ENCODE results near the gene DSG3. TPM values are rescaled to one million over a fixed set of nuclear protein-coding genes. Genes with fewer than 3 reads are reported as not detected.

The DSG3 gene
- total RNA-seq, 1 experiment from 2014 or later, result 0.05 TPM

DNA sequence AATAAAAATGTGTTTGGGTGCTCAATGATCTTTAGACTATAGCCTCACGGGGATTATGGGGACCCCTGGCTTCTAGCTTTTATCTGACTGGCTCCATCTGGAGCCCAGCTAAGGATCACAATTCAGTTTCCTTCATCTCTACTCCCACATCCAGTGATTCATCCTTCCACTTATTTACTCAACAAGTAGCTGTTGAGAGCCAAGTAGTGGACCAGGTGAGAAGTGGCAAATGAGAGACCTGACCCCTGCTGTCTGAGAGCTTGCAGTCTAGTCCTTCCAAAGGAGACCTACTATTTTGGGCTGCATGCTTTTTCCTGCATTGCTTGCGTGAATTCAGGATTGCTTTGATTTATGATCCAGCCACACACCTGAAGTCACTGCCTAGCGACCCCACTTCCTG lies 10.7 kb upstream of the DSG3 start:
- no peak overlapping the region for H2AFZ ChIP-seq (ENCODE audit: low read depth, low read length, poor library complexity, severe bottlenecking)
- peaks cover 0 to 5% of the 10 kb centered on the region in 2 experiments; a peak in 1 of 4 replicates for H3K4me1 ChIP-seq (ENCODE audit: control insufficient read depth in 1 of 2, insufficient read depth in 2 of 2, low read length in 2 of 2)
- H3K27ac ChIP-seq (ENCODE audit: low read depth, low read length), result no peak overlapping the region
- no peak overlapping the region for H3K9ac ChIP-seq (ENCODE audit: low read length)
- H3K4me2 ChIP-seq (ENCODE audit: low read length), result no peak overlapping the region
- no peak overlapping the region for H3K4me3 ChIP-seq (replicated peaks in 1 of 2; ENCODE audit: low read depth in 1 of 2, low read length in 2 of 2)
- no peaks in the 10 kb centered on the region for H3K9me2 ChIP-seq (ENCODE audit: insufficient read depth)
- POLR2A ChIA-PET, result interaction anchor here (0.5 kb wide), 1 partner anchor 374 kb away, joined by 3 read pairs; no protein-coding TSS in a partner anchor
- no peaks in the 10 kb centered on the region for H3K9me3 ChIP-seq (ENCODE audit: control insufficient read depth in 1 of 2, insufficient read depth in 1 of 2, low read depth in 1 of 2, low read length in 2 of 2)
- CTCF ChIA-PET, result no interaction called here
- no peaks in the 10 kb centered on the region for H3K79me2 ChIP-seq (ENCODE audit: insufficient read depth, low read length)
- no peak for DNase-seq (ENCODE audit: low read depth, low spot score)
- no peak for ATAC-seq
- RAD21 ChIA-PET (ENCODE audit: low non-redundant PET in 1 of 2, low total read pairs in 2 of 2, uncharacterized antibody in 2 of 2, unreplicated experiment in 2 of 2), result no interaction called here
- no peaks in the 10 kb centered on the region for H4K20me1 ChIP-seq (ENCODE audit: insufficient read depth)
- TF ChIP-seq TCF7L2 (IDR thresholded peaks at IDR 0.05; ENCODE audit: borderline replicate concordance, extremely low read depth, insufficient read depth, insufficient read length), result no peak
- TF ChIP-seq ZNF274 (IDR thresholded peaks at IDR 0.05; ENCODE audit: low read depth, low read length), result no peak
- no peak for TF ChIP-seq EGR1 (IDR thresholded peaks at IDR 0.05; ENCODE audit: low read depth)
- TF ChIP-seq, protein P1, sequence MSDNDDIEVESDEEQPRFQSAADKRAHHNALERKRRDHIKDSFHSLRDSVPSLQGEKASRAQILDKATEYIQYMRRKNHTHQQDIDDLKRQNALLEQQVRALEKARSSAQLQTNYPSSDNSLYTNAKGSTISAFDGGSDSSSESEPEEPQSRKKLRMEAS (IDR thresholded peaks at IDR 0.05), result no peak
- no peak for TF ChIP-seq JUND (IDR thresholded peaks at IDR 0.05)
- TF ChIP-seq ELF1 (IDR thresholded peaks at IDR 0.05; ENCODE audit: borderline replicate concordance, low read depth), result no peak
- no peak for TF ChIP-seq FOSL1 (IDR thresholded peaks at IDR 0.05; ENCODE audit: low read depth)
- no peak for TF ChIP-seq ZFX (IDR thresholded peaks at IDR 0.05)
- BruUV-seq (replicated peaks), result no TSS peak
- H3K27me3 ChIP-seq (ENCODE audit: insufficient read depth, low read length), result no peaks in the 10 kb centered on the region
- intact Hi-C loops (cut with micrococcal nuclease), result no loop called here
- H3K36me3 ChIP-seq (ENCODE audit: control insufficient read depth in 1 of 2, insufficient read depth in 2 of 2, low read length in 2 of 2), result no peaks in the 10 kb centered on the region

DNA sequence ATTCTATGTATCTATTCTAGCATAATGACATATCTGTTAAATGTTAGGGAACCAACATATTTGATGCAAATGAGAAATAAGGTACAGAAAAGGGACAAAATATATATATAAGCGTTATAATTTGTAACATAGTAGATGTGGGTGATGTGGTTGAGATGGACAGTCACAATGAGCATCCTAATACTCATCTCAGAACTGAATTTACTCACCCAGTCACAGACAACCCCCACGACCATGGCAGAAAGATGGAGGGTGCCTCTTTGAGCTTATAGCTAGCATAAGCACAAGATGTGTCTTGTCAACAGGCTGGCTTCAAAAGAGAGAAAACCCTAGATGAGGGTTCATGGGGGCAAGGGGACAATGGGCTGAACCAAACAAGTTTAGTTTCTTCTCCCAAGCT lies 9.1 kb upstream of the DSG3 start:
- no TSS peak for BruUV-seq (replicated peaks)
- Histone ChIP-seq H2AFZ (ENCODE audit: low read depth, low read length, poor library complexity, severe bottlenecking) (no peak overlapping the region), H3K36me3 (ENCODE audit: control insufficient read depth in 1 of 2, insufficient read depth in 2 of 2, low read length in 2 of 2) (no peaks in the 10 kb centered on the region), H3K9me3 (ENCODE audit: control insufficient read depth in 1 of 2, insufficient read depth in 1 of 2, low read depth in 1 of 2, low read length in 2 of 2) (no peaks in the 10 kb centered on the region), H3K4me1 (ENCODE audit: control insufficient read depth in 1 of 2, insufficient read depth in 2 of 2, low read length in 2 of 2) (peaks cover 0 to 5% of the 10 kb centered on the region in 2 experiments; a peak in 1 of 4 replicates), H3K9me2 (ENCODE audit: insufficient read depth) (no peaks in the 10 kb centered on the region), H3K79me2 (ENCODE audit: insufficient read depth, low read length) (no peaks in the 10 kb centered on the region), H3K9ac (ENCODE audit: low read length) (no peak overlapping the region), H3K4me3 (replicated peaks in 1 of 2; ENCODE audit: low read depth in 1 of 2, low read length in 2 of 2) (no peak overlapping the region), H3K27me3 (ENCODE audit: insufficient read depth, low read length) (no peaks in the 10 kb centered on the region), H3K27ac (ENCODE audit: low read depth, low read length) (no peak overlapping the region), H4K20me1 (ENCODE audit: insufficient read depth) (no peaks in the 10 kb centered on the region), H3K4me2 (ENCODE audit: low read length) (no peak overlapping the region)
- CTCF ChIA-PET, result interaction anchor here (2.4 kb wide), 1 partner anchor 14 kb away, joined by 10 read pairs; no protein-coding TSS in a partner anchor
- no peak for TF ChIP-seq TCF7L2 (IDR thresholded peaks at IDR 0.05; ENCODE audit: borderline replicate concordance, extremely low read depth, insufficient read depth, insufficient read length)
- TF ChIP-seq ZNF274 (IDR thresholded peaks at IDR 0.05; ENCODE audit: low read depth, low read length), result no peak
- TF ChIP-seq YY1 (IDR thresholded peaks at IDR 0.05; ENCODE audit: extremely low read depth, insufficient replicate concordance, low read depth, low read length), result no peak
- ATAC-seq (no peak), DNase-seq (ENCODE audit: low read depth, low spot score) (no peak)
- intact Hi-C loops (cut with micrococcal nuclease), result no loop called here
- POLR2A ChIA-PET, result no interaction called here
- RAD21 ChIA-PET (ENCODE audit: low non-redundant PET in 1 of 2, low total read pairs in 2 of 2, uncharacterized antibody in 2 of 2, unreplicated experiment in 2 of 2), result no interaction called here
